Skeletal muscle tissue (tissue), 4 donors: ENCODE results near the gene TOX3. TPM values are rescaled to one million over a fixed set of nuclear protein-coding genes. Genes with fewer than 3 reads are reported as not detected.

ENCODE experiments used
- H3K27ac ChIP-seq: one replicate; pipeline ENCODE4 v1.7.0; 2013; ENCODE audit warnings: mild to moderate bottlenecking, low read depth, low read length, inconsistent platforms
- H3K27me3 ChIP-seq, 3 donors: one replicate each; pipeline ENCODE4 v1.7.0; 2013; ENCODE audit warnings: low read length in 3 of 3; ENCODE audit not compliant: control insufficient read depth in 3 of 3, insufficient read depth in 3 of 3
- H3K36me3 ChIP-seq, 3 donors: one replicate each; pipeline ENCODE4 v1.7.0; 2013; ENCODE audit warnings: low read length in 3 of 3; ENCODE audit not compliant: control insufficient read depth in 3 of 3, insufficient read depth in 3 of 3
- H3K4me1 ChIP-seq, 3 donors: one replicate each; pipeline ENCODE4 v1.7.0; 2013; ENCODE audit warnings: low read length in 3 of 3, mild to moderate bottlenecking in 3 of 3; ENCODE audit not compliant: control insufficient read depth in 3 of 3, insufficient read depth in 3 of 3
- H3K4me3 ChIP-seq, 3 donors: one replicate each; pipeline ENCODE4 v1.7.0; 2013; ENCODE audit warnings: low read length in 3 of 3
- H3K9ac ChIP-seq, 3 donors: one replicate each; pipeline ENCODE4 v1.7.0; 2013; ENCODE audit warnings: low read length in 3 of 3, mild to moderate bottlenecking in 3 of 3, moderate library complexity in 2 of 3, low read depth in 1 of 3
- H3K9me3 ChIP-seq, 3 donors: one replicate each; pipeline ENCODE4 v1.7.0; 2013; ENCODE audit warnings: low read length in 3 of 3; ENCODE audit not compliant: control insufficient read depth in 3 of 3
- total RNA-seq: library from RNA; depleted of rRNA; stranded (reverse); fragments of >200 nt; gene quantifications from one replicate; pipeline ENCODE4 v1.2.3, GENCODE V29; 2014
- donor health status: Osteomylitis.

Gene TOX3
- total RNA-seq, 1 donor from 2014 or later: 0.52 TPM

DNA sequence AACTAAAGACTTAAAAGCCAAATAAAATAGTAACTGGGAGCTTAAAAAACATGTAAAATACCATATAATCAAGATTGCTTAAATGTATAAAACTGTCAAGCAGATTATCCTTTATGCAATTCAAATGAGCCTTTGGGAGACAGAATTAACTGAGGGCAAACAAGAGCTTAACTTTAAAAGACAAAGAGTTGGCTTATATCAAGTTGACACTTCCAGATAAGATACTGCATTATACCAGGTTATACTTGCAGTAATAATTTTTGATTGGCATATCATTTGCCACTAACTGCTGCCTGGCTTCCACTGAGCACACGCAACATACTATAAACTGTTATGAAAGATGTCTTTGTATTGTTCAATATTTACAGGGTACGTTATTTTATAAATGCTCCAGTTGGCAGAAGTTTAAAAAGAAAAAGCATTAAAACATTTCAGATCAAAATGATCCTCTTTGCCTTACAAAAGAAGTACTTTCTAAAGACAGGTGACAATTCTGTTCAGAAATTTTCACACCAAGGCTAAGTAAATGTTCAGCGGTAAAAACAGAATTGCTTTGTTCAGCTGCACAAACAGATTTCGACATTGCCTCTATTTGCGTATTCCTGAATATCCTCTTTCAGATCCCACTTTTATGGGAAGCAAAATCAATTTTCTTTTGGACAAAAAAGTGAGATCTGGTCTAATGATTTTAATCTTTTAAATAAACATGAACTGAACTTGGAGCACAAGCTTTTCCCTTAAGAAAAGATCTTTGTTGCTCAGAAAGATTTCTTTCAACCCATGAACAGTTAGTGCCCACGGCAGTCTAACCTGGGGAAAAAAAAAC is 50.7 kb downstream of the TOX3 start:
- Histone ChIP-seq H3K9me3 (no peaks in the 10 kb centered on the region), H3K27ac (no peak overlapping the region), H3K4me1 (no peaks in the 10 kb centered on the region), H3K9ac (no peak overlapping the region), H3K36me3 (no peaks in the 10 kb centered on the region), H3K4me3 (no peak overlapping the region), H3K27me3 (no peaks in the 10 kb centered on the region)

- Histone ChIP-seq H3K4me3 (no peak overlapping the region), H3K36me3 (no peaks in the 10 kb centered on the region), H3K27ac (no peak overlapping the region), H3K9ac (no peak overlapping the region), H3K4me1 (no peaks in the 10 kb centered on the region), H3K9me3 (no peaks in the 10 kb centered on the region), H3K27me3 (no peaks in the 10 kb centered on the region)
These were observed 52.3 kb downstream of the TOX3 start for GRCh38 chr16:52494621-52495020.

GRCh38 chr16:52494145-52494544 is 52.8 kb downstream of the TOX3 start:
- no peaks in the 10 kb centered on the region for H3K36me3 ChIP-seq
- H3K27me3 ChIP-seq: no peaks in the 10 kb centered on the region
- H3K9me3 ChIP-seq: no peaks in the 10 kb centered on the region
- H3K27ac ChIP-seq: no peak overlapping the region
- H3K4me1 ChIP-seq: no peaks in the 10 kb centered on the region
- no peak overlapping the region for H3K9ac ChIP-seq
- H3K4me3 ChIP-seq: no peak overlapping the region

DNA sequence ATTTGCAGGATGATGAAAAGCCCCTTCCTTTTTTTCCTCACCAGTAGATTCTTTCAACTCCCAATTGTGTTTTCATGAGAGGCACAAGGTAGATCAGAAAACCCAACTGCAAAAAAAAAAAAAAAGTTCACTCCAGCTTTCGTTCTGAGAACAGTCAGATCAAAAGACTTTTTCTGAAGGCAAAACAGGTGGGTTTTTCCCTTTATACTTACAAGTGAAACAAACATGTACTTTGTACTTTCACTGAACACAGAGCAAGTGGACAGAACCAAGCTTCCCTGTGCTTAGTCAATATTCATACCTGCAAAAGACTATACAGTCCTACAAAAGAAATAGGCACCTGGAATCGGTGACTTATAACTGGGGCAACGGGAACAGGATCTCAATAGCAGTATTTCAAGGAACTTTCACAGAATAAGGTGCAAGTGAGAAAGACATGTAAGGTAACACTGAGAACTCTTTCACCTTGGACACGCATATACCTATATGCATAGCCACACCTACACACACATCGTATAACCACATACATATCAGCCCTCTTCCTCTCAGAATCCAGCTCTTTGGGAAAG is 54.1 kb downstream of the TOX3 start:
- Histone ChIP-seq H3K9me3 (no peaks in the 10 kb centered on the region), H3K27ac (no peak overlapping the region), H3K27me3 (no peaks in the 10 kb centered on the region), H3K36me3 (no peaks in the 10 kb centered on the region), H3K4me1 (no peaks in the 10 kb centered on the region), H3K4me3 (no peak overlapping the region), H3K9ac (no peak overlapping the region)

DNA sequence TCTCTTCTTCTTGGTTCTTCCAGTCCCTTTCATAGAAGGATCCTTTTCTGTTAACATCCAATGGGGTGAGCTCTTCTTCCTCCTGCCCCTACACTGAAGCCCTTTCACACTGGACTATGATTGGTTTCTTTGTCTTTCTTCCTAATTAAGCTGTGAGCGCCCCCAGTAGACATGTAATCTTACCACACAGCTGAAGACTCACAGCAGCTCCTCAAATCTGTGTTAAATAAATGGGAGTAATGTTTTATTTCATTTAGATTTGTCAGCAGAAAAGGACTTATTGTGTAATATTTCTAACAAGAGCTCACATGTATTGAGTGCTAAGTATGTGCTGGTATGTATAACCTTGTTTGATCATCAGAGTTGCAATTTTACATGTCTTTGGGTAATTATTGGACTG is 55.7 kb downstream of the TOX3 start:
- Histone ChIP-seq H3K9me3 (no peaks in the 10 kb centered on the region), H3K27ac (no peak overlapping the region), H3K36me3 (no peaks in the 10 kb centered on the region), H3K4me3 (no peak overlapping the region), H3K9ac (no peak overlapping the region), H3K4me1 (no peaks in the 10 kb centered on the region), H3K27me3 (no peaks in the 10 kb centered on the region)

DNA sequence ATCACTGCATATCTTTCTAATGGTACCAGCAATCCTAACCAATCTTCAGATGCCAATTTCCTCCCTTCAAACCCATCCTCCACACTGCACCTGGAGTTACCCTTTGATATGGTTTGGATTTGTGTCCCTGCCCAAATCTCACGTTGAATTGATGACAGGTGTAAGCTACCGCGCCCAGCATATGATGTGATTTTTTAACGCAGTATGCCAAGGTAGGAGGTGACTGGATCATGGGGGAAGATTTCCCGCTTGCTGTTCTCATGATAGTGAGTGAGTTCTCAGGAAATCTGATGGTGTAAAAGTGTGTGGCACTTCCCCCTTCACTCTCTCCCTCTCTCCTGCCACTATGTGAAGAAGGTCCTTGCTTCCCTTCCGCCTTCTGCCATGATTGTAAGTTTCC is 57.0 kb downstream of the TOX3 start:
- H3K4me1 ChIP-seq: no peaks in the 10 kb centered on the region
- H3K27me3 ChIP-seq: no peaks in the 10 kb centered on the region
- H3K36me3 ChIP-seq: no peaks in the 10 kb centered on the region
- no peak overlapping the region for H3K9ac ChIP-seq
- H3K27ac ChIP-seq: no peak overlapping the region
- no peak overlapping the region for H3K4me3 ChIP-seq
- no peaks in the 10 kb centered on the region for H3K9me3 ChIP-seq

DNA sequence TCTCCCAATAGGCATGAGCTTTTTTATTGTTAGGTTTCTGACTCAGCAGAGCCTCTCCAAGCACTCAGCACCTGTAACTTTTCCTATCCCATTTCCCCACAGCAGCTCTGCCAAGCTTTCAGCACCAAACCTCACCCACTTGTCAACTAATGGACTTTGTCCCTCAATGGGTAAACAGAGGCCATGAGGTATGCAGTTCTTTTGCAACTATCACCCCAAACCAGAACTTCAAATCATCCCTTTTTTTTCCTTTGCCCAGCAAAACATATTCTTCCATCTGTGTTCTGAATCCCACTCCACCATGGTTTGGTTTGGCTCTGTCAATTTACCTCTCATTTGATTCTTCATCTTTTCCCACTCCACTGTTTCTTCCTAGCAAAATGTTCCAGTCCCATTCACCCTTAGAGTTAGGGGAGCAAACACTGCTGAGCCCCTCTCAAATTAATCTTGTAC is 58.1 kb downstream of the TOX3 start:
- no peaks in the 10 kb centered on the region for H3K36me3 ChIP-seq
- no peak overlapping the region for H3K4me3 ChIP-seq
- H3K9me3 ChIP-seq: no peaks in the 10 kb centered on the region
- no peak overlapping the region for H3K9ac ChIP-seq
- H3K27me3 ChIP-seq: no peaks in the 10 kb centered on the region
- H3K27ac ChIP-seq: no peak overlapping the region
- no peaks in the 10 kb centered on the region for H3K4me1 ChIP-seq

GRCh38 chr16:52487849-52488457 is 59.0 kb downstream of the TOX3 start:
- Histone ChIP-seq H3K27me3 (no peaks in the 10 kb centered on the region), H3K4me1 (no peaks in the 10 kb centered on the region), H3K9ac (no peak overlapping the region)

GRCh38 chr16:52480237-52480636 is 66.7 kb downstream of the TOX3 start:
- Histone ChIP-seq H3K4me3 (no peak overlapping the region), H3K27me3 (no peaks in the 10 kb centered on the region), H3K9ac (no peak overlapping the region), H3K36me3 (no peaks in the 10 kb centered on the region), H3K27ac (no peak overlapping the region), H3K4me1 (no peaks in the 10 kb centered on the region), H3K9me3 (no peaks in the 10 kb centered on the region)

More at GRCh38 chr16:52487849-52488457, 59.0 kb downstream of the TOX3 start:
- no peaks in the 10 kb centered on the region for H3K9me3 ChIP-seq
- H3K4me3 ChIP-seq: no peak overlapping the region
- H3K27ac ChIP-seq: no peak overlapping the region
- H3K36me3 ChIP-seq: no peaks in the 10 kb centered on the region

- Histone ChIP-seq H3K9ac (no peak overlapping the region), H3K4me3 (no peak overlapping the region), H3K36me3 (no peaks in the 10 kb centered on the region), H3K4me1 (no peaks in the 10 kb centered on the region), H3K27me3 (no peaks in the 10 kb centered on the region), H3K27ac (no peak overlapping the region), H3K9me3 (no peaks in the 10 kb centered on the region)
These were observed 70.8 kb downstream of the TOX3 start for GRCh38 chr16:52476111-52476510.
